GM18951 (cell line): Measurements from ENCODE around the gene WDR26.
"Not testable (repeated sequence)": the region's sequence is repeated elsewhere in the genome, so short reads cannot be mapped to it uniquely, and the experiment has no call there.

Experiments
- POLR2A ChIP-seq: IDR thresholded peaks from 4 replicates; pipeline ENCODE4 v1.6.1; 2011; ENCODE audit warnings: mild to moderate bottlenecking; ENCODE audit not compliant: insufficient read length, insufficient read depth; ENCODE audit errors: extremely low read depth
- in situ Hi-C: fragments of 300-500 bp; cut with MboI; formaldehyde crosslinking; loops from one replicate; pipeline ENCODE4 v1.12.0; 2022; ENCODE audit warnings: low sequenced_read_pairs, mixed read lengths, inconsistent platforms; ENCODE audit not compliant: unreplicated experiment

WDR26 gene

GRCh38 chr1:224430511-224431113 is 4.0 kb downstream of the WDR26 start:
- in situ Hi-C loops: no loop called here
- no peak for TF ChIP-seq POLR2A

GRCh38 chr1:224429616-224430326 is 4.8 kb downstream of the WDR26 start:
- in situ Hi-C loops: no loop called here
- no peak for TF ChIP-seq POLR2A

GRCh38 chr1:224428713-224429112 is 5.9 kb downstream of the WDR26 start:
- in situ Hi-C loops: not testable (repeated sequence)

- no peak for TF ChIP-seq POLR2A
- in situ Hi-C loops: no loop called here
Observed at GRCh38 chr1:224427346-224427745, 7.3 kb downstream of the WDR26 start.

- in situ Hi-C loops: not testable (repeated sequence)
Observed at GRCh38 chr1:224426869-224427268, 7.7 kb downstream of the WDR26 start.

- in situ Hi-C loops: no loop called here
- no peak for TF ChIP-seq POLR2A
Observed at GRCh38 chr1:224425279-224425884, 9.2 kb downstream of the WDR26 start.

GRCh38 chr1:224420106-224420505 is 14.5 kb downstream of the WDR26 start:
- in situ Hi-C loops: no loop called here
- TF ChIP-seq POLR2A: no peak

- in situ Hi-C loops: no loop called here
- TF ChIP-seq POLR2A: no peak
Observed at GRCh38 chr1:224411766-224412165, 22.8 kb downstream of the WDR26 start.

GRCh38 chr1:224408294-224408590 is 26.4 kb downstream of the WDR26 start:
- TF ChIP-seq POLR2A: no peak
- in situ Hi-C loops: no loop called here

GRCh38 chr1:224407571-224408293 is 26.9 kb downstream of the WDR26 start:
- in situ Hi-C loops: no loop called here
- TF ChIP-seq POLR2A: no peak

GRCh38 chr1:224406216-224406615 is 28.4 kb downstream of the WDR26 start:
- TF ChIP-seq POLR2A: no peak
- in situ Hi-C loops: no loop called here

- no peak for TF ChIP-seq POLR2A
- in situ Hi-C loops: no loop called here
Observed at GRCh38 chr1:224405604-224405970, 29.0 kb downstream of the WDR26 start.

- in situ Hi-C loops: no loop called here
- TF ChIP-seq POLR2A: no peak
Observed at GRCh38 chr1:224404916-224405603, 29.5 kb downstream of the WDR26 start.
